22Rv1 (cell line): ENCODE measurements around the gene MANSC4.
"Not testable (repeated sequence)": the region's sequence is repeated elsewhere in the genome, so short reads cannot be mapped to it uniquely, and the experiment has no call there.

Experiments used
- H3K27ac ChIP-seq: fragments of 450-650 bp; 2 replicates; pipeline ENCODE4 v1.5.1; 2017
- CTCF ChIP-seq: fragments of 450-650 bp; IDR thresholded peaks from 2 replicates; pipeline ENCODE4 v1.5.1; 2017; ENCODE audit warnings: mild to moderate bottlenecking
- ZFX ChIP-seq: fragments of 450-650 bp; IDR thresholded peaks from 2 replicates; pipeline ENCODE4 v1.6.1; 2017; ENCODE audit warnings: antibody characterized with exemption, borderline replicate concordance

Gene MANSC4

GRCh38 chr12:27754795-27755194 lies 25.2 kb downstream of the MANSC4 start:
- TF ChIP-seq ZFX, result no peak
- TF ChIP-seq CTCF, result no peak
- no peak overlapping the region for H3K27ac ChIP-seq

GRCh38 chr12:27751386-27752047 lies 28.5 kb downstream of the MANSC4 start:
- TF ChIP-seq ZFX (no peak), CTCF (no peak)
- peak overlapping the region; percentile 46 for H3K27ac ChIP-seq

GRCh38 chr12:27747111-27747820 lies 32.8 kb downstream of the MANSC4 start:
- peak overlapping the region; percentile 19; the same call in 1 of the 2 replicates for H3K27ac ChIP-seq
- TF ChIP-seq CTCF (no peak), ZFX (no peak)

GRCh38 chr12:27745734-27746133 lies 34.3 kb downstream of the MANSC4 start:
- not testable (repeated sequence) for H3K27ac ChIP-seq

GRCh38 chr12:27743601-27744000 lies 36.4 kb downstream of the MANSC4 start:
- no peak overlapping the region for H3K27ac ChIP-seq
- TF ChIP-seq CTCF, result no peak

GRCh38 chr12:27734321-27734720 lies 45.7 kb downstream of the MANSC4 start:
- H3K27ac ChIP-seq, result not testable (repeated sequence)

GRCh38 chr12:27733791-27734190 lies 46.2 kb downstream of the MANSC4 start:
- no peak for TF ChIP-seq CTCF
- TF ChIP-seq ZFX, result no peak
- H3K27ac ChIP-seq, result no peak overlapping the region

- no peak overlapping the region for H3K27ac ChIP-seq
- peak; percentile 93 for TF ChIP-seq CTCF
- TF ChIP-seq ZFX, result no peak
Measured at GRCh38 chr12:27733052-27733656, 46.9 kb downstream of the MANSC4 start.
